ENCODE measurements around the gene FBXO15. TPM values are rescaled to one million over a fixed set of nuclear protein-coding genes. Genes with fewer than 3 reads are reported as not detected.

The FBXO15 gene
- total and polyA plus RNA-seq, 2 donors (not counting 3 experiments of a cell fraction or from before 2014, with no cell fraction given) = not detected

GRCh38 chr18:74179623-74180199, 32.1 kb upstream of the FBXO15 start:
- H3K27ac ChIP-seq (ENCODE audit: insufficient read depth, low read depth, low read length) = no peak overlapping the region
- no TSS peak for BruUV-seq (replicated peaks)
- intact Hi-C loops (cut with micrococcal nuclease) = no loop called here
- no peak overlapping the region for H2AFZ ChIP-seq (ENCODE audit: low read depth, low read length)
- TF ChIP-seq POLR2A (IDR thresholded peaks at IDR 0.05; ENCODE audit: low read depth, low read length) = no peak
- TF ChIP-seq FOS (IDR thresholded peaks at IDR 0.05; ENCODE audit: borderline replicate concordance, insufficient read depth, low read length) = no peak
- no peak for TF ChIP-seq GATA2 (IDR thresholded peaks at IDR 0.05; ENCODE audit: insufficient read depth, insufficient read length, low read depth, low read length)
- no peak for TF ChIP-seq CTCF (IDR thresholded peaks at IDR 0.05; ENCODE audit: extremely low read depth in 1 of 2, insufficient read depth in 1 of 2, low read depth in 1 of 2, low read length in 2 of 2)
- no peak for TF ChIP-seq POLR2AphosphoS5 (IDR thresholded peaks at IDR 0.05; ENCODE audit: insufficient read depth, low read depth, low read length)
- TF ChIP-seq EZH2 (IDR thresholded peaks at IDR 0.05; ENCODE audit: borderline replicate concordance, low read depth, low read length, severe bottlenecking) = no peak
- no peak for TF ChIP-seq MYC (IDR thresholded peaks at IDR 0.05; ENCODE audit: low read depth, low read length)
- ChIA-PET POLR2A (no interaction called here), CTCF (no interaction called here)
- no peak overlapping the region for H3K4me2 ChIP-seq (ENCODE audit: insufficient read depth, low read length)
- no peaks in the 10 kb centered on the region for H3K79me2 ChIP-seq (ENCODE audit: control insufficient read depth, insufficient read depth, low read length)
- dilution Hi-C loops (cut with MboI; ENCODE audit: extremely low pct_ligation_motif_present, low sequenced_read_pairs) = no loop called here
- H3K27me3 ChIP-seq (ENCODE audit: control insufficient read depth in 2 of 2, insufficient read depth in 2 of 2, low read length in 2 of 2) = peaks cover 0 to 1% of the 10 kb centered on the region in 2 experiments
- no peak for FAIRE-seq
- no peaks in the 10 kb centered on the region for H3K9me1 ChIP-seq (replicated peaks; ENCODE audit: control insufficient read depth, extremely low read depth, insufficient read depth, low read length)
- H3K9me3 ChIP-seq (replicated peaks; ENCODE audit: control insufficient read depth, insufficient read depth, low read length) = no peaks in the 10 kb centered on the region
- H3K9ac ChIP-seq (replicated peaks; ENCODE audit: extremely low read depth, insufficient read depth, low read length) = no peak overlapping the region
- no peak for DNase-seq (ENCODE audit: low read depth, low spot score)
- H3K36me3 ChIP-seq (ENCODE audit: control insufficient read depth in 2 of 2, extremely low read depth in 1 of 2, insufficient read depth in 2 of 2, low read length in 2 of 2) = no peaks in the 10 kb centered on the region
- no peaks in the 10 kb centered on the region for H3K4me1 ChIP-seq (ENCODE audit: control insufficient read depth, extremely low read depth, insufficient read depth, low read length)
- no peak overlapping the region for H3K4me3 ChIP-seq (replicated peaks in 1 of 3; ENCODE audit: insufficient read depth in 1 of 3, low read depth in 1 of 3, low read length in 3 of 3)
- H4K20me1 ChIP-seq (replicated peaks; ENCODE audit: control insufficient read depth, extremely low read depth, insufficient read depth, low read length) = no peaks in the 10 kb centered on the region
